Left hindlimb (tissue), 1 donor: ENCODE results near the gene SRGAP3.

Source experiments
- DNase-seq: peaks from one replicate; pipeline ENCODE4 v3.0.0-alpha.2; 2018

The SRGAP3 gene

DNA sequence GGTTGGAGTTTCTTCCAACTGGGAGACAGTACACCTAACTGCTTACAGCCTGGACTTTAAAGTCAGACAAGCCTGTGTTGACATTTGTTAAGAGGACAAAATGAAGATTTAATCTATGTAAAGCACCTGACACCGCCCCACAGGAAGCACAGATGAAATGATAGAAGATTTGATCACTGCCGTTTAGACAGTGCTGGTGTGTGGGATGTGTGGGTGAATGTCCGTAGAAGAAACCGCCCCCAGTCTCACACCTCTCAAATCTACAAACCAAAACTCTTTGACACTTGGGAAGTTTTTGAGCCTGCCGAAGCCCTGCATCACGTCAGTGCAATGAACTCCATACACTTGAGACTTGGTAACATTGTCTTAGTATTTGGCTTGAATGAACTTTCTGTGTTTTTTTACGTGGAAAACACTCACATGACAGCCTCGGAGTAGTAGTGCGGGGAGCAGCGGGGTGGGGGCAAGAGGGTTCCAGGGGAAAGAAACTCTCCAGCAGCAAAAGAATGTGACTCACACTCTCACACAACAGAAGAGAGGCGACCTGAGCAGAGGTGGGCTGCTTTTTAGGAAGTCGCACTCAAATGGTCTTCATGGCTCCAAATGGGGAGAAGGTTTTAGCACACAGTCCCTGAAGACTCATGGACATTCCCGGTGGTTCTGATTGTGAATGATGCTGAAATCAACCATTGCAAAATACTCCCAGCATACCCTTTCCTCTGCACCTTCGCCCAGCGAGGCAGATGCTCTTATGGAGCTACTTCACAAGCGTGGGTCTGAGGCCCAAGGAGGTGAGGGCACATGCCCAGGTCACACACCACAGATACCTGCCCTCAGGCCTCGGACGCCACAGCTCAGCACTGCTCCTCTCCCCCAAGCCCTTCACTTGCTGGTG lies 79.2 kb downstream of the SRGAP3 start:
- DNase-seq = no peak

DNA sequence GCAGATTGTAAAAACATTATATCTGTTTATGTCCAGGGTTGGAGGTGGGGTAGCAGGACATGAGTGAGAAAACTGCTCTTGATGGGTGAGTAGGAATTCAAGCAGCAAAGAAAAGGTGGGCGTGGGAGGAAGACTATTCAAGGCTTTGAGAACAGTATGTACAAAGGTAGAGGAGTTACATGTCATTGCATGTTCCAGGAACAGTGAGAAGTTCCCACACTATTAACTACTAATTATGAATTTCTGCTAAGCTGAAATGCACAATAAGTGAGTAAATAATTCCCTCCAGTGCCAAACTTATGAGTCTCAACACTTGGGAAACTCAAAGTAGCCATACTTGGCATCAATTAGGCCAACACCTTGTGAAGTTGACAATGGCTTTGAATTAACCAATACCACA lies 80.1 kb downstream of the SRGAP3 start:
- DNase-seq = no peak

DNA sequence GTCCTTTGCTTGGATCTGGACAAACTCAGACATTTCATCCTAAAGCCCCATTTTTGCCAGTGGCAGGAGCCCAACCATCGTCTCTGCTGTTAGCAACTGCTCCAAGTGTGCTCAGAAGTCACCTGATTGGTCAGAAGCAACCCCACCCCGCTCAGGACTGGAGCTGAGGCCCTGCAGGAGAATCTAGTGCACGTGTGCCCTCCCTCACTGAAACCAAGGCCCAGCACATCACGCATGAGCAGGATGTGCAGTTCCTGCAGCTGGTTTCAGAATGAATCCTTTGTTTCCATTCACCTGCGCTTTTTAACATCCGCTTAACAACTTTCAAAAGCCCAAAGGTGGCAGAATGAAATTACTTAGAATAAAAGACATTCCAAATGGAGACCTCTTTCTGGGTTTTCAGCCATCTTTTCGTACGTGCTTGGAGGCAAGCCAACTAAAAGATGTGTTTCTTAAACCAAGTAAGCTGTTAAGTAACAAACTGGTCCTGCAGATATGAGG lies 81.2 kb downstream of the SRGAP3 start:
- peak; percentile 62 for DNase-seq

DNA sequence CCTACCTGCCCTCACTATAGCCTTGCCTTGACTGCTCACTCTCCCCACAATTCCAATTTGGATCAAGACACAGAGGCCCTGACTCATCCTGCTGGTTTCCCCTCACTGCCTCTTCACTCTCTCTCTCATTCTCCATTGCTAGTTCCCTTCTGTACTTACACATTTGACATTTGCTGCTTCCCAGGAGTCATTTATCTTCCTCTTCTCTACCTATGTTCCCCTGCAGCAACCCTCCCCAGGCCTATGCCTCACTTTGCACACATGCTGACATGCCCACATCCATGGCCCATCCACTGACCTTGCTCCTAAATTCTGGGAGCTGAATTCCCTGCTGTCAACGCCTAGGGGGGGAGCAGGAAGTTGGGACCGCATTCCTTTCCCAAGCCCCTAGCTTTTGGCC lies 82.2 kb downstream of the SRGAP3 start:
- no peak for DNase-seq

DNA sequence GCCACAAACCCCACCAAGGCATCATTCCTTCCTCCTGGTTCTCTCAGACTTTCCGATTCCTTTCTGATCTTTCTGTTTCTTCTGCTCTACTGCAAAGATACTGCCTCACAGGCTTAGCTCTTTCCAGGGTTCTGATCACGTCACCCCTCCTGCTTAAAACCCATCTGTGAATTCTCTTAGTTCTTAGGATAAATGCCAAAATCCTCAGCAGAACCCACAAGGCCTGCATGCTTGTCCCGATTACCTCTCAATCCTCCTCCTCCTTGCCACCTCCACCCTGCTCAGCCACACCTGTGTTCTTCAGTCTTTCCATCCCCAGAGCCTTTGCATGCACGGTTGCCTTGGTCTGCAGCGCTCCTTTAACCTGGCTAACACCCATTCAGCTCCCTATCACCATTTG lies 84.0 kb downstream of the SRGAP3 start:
- no peak for DNase-seq

DNA sequence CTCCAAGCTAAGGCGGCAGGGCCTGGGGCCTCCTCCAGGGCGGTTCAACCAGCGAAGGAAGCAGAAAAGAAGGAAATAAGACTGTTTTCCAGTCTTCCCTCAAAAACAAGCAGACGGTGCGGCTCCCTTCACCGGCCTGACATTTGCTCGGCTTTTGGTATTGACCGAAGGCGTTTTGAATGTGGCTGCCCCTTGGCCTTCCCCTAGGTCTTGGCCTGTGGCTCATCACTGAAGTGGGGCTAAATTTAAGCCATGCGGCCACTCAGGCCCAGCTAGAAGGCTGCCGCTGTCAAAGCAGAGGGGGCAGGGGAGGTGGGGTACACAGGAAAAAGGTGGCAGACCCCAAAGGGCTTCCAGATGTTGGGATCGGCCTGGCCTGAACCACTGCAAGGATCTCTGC lies 86.2 kb downstream of the SRGAP3 start:
- no peak for DNase-seq

DNA sequence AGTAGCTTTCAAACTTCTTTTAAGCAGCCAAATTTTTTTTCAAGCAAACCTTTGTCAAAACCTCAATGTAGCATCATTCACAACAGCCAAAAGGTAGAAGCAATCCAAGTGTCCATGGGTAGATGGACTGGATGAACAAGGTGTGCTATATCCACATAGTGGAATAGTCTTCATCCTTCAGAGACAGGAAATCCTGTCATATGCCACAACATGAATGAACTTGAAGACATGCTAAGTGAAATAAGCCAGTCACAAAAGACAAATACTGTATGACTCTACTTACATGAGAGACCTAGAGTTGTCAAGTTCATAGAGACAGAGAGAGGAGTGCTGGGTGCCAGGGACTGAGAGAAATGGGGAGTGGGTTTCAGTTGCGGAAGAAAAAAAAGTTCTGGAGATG lies 87.6 kb downstream of the SRGAP3 start:
- no peak for DNase-seq

DNA sequence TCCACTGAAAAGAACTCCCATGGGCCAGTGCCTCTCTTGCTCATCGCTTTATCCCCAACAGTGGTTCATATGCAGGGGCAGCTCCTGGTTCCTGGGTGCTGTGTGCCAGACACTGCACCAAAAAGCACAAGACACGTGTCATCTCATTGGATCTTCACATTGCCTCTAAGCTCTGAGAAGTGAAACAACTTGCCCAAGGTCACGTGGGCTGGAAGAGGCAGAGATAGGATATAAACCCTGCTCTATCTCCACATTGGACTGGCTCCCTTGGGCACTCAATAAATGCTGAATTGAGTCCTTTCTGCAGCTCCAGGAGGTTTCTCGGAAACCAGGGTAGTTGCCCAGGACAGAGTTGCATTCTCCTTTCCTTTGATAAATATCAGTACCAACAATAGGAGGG lies 88.1 kb downstream of the SRGAP3 start:
- no peak for DNase-seq

DNA sequence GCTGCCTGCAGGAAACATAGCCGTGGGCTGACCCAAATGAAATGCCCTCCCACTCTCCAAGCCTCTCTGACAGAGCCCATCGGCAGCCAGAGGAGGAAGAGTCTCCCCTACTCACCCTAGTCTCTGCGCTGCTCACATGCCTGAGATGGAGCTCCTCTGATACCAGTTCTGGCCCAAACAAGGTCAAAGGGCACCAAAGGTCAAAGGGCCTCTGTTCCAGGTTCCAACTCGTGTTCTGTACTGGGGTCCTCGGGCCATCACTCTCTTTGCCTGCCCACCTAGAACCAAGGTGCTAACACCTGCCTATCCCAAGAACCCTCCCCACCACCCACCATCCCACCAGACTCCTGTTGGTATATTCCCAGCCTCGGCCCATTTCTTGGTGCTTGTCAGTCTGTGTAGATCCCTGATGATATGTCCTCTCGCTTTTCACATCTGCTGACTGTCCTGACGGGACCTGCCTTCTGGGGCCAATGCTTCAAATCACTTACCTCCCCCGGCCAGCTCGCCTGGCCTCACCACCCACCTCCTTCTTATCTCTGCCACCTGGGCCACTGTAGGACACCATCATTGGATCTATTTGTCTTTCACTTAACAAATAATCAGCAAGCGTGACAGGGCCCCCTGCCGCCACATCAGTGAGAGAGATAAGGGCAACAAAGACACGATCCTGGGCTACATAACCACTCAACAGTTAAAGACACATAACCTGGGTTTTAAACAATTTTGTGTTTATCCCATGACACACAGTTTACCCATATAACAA lies 90.4 kb downstream of the SRGAP3 start:
- DNase-seq = no peak

DNA sequence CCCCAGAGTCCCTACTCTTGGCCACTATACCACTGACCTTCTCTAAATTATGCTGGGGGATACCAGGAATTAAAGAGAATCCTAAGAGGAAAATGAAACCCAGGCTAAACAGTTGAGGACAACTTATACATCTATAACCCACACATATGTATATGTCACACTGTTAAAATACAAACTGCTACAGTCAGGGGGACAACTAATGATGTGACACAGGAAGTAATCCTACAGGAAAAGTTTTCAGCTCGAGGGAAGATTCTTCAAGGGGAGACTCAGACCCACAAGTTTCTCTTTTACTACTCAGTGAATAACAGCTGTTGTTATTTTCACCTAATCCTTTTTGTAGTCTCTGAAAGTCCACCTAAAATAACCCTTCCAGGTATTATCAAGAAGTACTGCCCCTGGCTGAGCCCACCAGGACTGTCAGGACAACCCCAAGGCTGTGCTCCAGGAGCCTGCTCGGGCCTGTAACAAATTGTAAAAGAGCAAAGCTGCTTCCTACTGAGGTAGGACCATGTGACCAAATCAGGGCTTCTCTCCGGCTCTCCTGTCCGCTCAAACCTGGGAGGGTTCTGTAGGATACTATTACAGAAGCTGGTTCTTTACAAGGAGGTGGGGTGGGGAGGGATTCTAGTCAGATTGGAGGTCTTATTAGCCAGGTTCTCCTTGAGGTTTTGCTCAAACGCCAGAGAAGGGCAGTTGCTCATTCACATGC lies 91.6 kb downstream of the SRGAP3 start:
- DNase-seq = no peak

DNA sequence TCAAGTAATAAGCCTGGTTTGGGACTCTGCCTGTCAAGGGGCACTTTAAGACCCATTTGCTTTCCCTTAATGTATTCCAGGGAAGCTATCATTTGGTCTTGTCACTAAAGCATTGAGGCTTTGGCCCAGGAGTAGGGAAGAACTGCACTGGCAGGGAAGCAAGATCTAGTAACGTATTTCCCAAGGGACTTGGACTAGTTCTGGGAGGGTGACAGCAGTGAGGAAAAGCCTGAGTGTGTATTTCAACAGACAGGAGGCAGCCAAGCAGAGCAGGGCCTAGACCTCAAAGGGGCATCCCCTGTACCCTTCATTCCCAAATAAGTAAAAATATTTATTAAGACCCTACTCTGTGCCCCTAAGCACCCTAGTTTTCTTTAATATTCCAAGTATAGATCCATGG lies 92.8 kb downstream of the SRGAP3 start:
- no peak for DNase-seq

DNA sequence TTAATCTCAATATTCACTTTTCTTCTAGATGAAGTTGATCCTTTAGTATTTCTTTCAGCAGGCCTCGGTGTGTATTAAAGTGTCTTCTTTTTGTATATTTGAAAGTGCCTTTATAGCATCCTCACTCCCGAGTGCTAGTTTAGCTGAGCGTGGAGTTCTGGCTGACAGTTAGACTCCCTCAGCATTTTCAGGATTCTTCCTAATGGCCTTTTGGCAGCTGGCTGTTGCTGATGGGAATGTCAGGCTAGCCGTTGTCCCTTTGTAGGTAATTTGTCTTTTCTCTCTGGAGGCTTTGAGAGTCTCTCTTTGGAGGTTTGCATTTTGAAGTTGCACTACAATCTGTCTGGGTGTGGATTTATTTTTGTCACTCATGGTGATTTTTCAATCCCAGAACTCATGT lies 94.4 kb downstream of the SRGAP3 start:
- no peak for DNase-seq

DNA sequence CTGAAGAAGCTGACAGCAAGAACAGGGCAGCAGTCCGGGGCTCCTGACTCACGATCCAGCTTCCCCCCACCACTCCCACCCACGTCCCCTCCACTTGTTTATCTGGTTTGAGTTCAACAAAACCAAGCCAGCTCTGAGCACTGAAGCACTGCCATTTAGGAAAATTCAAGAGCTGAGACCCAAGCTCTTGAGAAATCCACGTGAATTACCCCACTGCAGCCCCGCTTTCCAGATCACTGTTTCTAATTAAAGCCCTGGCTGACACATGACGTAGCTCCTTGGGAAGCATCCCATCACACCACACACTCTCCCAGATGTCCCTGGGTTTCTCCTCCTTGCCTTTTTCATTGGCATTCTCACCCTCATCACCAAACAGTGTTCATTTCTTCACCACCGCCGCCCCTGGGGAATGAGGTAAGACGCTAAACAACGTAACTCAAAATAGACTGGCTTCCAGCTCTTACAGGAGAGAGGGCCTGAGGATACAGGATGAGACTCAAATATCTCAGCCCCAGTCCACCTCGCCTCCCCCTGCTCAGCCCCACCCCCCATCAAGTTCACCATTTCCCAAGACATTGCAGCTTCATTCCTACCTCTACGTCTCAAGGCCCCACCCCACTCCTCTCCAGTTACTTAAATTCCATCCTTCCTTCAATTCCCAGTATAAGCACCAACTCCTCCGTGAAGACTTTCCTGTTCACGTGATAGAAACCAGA lies 95.4 kb downstream of the SRGAP3 start:
- peak; percentile 77 for DNase-seq

DNA sequence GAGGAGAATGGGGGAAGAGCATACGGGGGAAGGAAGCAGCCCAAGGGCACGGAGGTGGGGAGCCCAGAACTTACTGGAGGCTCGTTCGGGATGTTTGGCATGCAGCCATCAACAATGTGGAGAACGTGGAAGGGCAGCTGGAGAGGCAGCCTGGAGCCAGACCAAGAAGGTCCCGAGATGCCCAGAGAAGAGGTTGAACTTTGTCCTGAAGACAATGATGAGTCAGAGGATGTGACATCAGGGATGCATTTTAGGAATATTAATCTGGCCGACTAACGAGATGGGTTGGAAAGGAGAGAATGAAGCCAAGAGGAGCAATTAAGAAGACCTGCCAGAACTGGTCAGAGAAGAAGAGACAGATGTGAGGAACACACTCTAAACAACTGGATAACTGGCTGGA lies 98.2 kb downstream of the SRGAP3 start:
- no peak for DNase-seq

DNA sequence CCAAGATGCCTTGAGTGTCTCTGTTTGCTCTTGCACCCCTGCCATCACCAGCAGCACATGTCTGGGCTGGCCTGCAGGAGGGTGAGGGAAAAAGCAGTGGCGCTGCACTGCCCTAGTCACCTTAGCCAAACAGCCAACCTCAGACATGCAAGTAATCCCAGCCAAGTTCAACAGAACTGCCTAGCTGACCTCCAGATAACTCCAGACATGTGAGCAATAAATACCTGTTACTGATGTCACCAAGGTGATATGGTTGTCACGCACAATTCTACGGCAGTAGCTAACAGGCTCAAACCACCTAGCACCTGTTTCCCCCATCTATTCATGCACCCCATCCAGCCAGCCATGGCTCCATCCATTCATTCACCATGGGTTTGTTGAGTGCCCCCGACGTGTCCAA lies 99.9 kb downstream of the SRGAP3 start:
- DNase-seq = no peak

DNA sequence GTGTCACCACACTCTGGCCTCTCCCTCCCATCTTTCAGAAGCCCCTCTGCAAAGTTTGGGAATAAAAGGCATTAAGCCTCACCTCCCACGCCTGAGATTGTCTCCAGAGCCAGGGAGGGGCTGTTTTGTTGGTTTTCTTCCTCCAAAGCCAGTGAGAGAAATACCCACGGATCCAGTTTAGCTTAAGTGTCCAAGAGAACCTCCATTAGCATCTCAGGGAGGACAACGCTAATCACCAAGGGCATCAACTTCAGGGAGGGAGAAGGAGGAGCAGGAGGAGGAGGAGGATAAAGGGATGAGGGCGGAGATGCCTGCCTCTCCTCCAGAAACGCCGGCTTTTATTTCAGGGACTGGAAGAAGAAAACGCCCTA lies 101.6 kb downstream of the SRGAP3 start:
- no peak for DNase-seq

DNA sequence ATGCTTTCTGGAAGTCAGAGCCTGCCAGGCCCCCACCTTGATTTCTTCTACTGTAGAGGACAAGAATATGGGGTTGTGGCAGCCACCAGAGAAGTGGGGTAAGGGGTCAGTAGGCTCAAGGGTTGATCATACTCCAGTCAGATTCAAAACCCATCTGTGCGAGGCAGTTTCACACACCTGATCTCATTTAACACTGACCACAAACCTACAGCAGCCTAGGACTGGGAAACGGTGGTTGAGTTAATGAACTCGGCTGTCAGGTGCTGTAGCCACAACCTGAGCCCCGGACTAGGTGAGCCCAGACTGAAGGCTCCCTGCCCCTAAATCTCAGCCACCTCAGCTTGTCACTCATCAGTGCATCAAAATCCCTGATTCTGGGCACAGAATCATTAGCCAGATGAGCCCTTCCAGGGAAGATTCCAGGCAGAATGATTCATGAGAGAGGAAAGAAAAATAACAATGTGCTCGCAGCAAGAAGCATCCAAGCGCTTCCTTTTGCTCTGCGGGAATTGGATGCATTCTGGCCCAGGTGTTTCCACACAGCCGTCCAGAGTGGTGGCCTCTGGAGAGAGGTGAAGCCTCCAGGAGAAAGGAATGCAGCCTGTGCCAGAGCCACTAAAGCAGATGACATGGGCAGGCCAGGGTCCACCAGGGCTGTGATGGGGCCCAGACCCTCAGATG lies 102.1 kb downstream of the SRGAP3 start:
- DNase-seq = no peak

DNA sequence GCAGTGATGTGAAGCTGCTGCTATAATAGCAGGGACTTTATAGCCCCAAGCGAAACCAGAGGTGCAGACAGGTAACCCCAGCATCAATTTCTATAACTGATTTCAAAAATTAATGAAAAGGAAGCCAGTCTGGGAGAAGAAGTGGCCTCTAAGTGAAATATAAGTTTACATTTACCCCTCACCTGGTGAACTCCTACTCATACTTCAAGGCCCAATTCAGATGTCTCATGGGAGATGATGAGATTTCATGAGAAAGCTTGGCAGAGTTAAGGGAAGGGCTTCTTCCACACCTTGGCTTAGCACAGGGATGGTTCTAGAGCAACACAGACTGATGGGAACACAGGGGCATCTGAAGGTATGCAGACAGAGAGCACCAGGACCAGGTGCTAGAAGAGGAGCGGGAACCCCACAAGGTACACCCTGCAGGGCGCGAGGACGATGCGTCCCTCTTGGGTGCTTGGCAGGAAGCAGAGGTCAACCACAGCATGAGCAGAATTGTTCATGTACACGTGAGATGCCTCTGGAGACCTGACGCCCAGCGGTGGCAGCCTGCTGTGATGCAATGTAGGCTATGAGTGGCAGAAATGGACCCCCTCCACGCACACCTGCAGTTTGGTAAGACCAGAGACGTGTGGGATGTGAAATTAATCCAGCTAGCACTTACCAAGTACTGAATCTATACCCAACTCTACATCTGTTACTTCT lies 102.9 kb downstream of the SRGAP3 start:
- DNase-seq = no peak

DNA sequence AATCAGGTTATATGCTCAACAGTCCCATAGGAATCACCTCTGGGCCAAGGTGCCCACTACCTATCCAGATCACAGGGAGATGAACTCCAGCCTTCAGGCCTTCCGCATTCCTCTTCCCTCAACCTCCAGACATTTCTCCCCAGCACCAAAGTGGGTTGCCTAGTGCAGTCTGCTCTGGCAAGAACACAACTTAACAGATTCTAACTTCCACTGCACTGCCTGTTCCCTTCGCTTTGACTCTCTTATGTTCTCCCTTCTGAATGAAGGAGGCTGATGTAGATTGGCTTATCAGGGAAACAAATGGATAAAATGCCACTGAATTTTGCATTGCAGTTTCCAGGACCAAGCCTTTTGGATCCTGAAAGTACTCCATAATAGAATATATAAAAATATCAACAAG lies 106.3 kb downstream of the SRGAP3 start:
- no peak for DNase-seq

DNA sequence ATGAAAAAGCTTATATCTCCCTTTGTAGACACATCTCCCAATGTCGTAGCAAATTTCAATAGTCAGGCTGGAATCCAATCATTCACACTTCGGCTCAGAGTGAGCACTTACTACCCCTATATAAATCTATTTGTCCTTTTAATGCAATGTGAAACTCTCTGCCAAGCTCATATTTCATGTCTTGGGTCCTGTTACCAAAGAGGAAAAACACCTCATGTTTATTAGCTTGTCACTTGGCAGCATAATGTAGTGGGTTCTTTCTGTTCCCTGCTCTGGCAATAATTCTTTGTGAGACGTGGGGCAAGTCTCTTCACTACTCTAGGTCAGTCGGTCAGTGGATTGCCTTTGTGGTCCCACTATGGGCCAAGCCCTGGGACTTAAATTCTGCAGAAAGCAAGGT lies 107.1 kb downstream of the SRGAP3 start:
- DNase-seq = no peak

DNA sequence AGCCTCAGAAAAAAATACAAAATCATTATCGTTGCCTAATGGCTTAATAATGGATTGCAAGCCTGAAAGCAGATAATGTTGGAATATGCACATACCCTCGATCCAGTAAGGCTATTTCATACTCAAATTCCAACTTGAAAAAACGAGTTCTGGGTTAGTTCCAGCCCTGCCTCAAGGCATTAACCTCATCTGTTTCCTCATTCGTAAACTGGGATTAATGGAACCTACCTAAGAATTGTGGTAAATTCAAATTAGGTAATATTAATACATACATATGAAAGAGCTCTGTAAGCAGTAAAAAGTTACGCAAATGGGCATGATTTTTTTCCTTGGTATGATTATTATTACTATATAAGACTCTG lies 107.5 kb downstream of the SRGAP3 start:
- no peak for DNase-seq

DNA sequence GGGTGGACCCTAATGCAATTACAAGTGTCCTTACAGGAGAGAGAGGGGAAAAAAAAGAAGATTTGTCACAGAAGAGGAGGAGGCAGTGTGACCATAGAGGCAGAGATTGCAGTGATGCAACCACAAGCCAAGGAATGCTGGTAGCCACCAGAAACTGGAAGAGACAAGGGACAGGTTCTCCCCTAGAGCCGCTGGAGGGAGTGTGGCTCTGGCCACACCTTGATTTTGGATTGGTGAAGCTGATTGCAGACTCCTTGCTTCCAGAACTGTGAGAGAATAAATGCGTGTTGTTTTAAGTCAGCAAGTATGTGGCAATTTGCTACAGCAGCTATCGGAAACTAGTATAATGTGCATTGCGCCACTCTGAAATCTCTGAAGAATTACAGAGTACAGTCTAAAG lies 110.1 kb downstream of the SRGAP3 start:
- no peak for DNase-seq
